GM19193 (cell line): ENCODE measurements around the gene S100PBP.

ENCODE experiments used
- POLR2A ChIP-seq: IDR thresholded peaks from 4 replicates; pipeline ENCODE4 v1.6.1; 2011; ENCODE audit not compliant: insufficient read depth, insufficient read length; ENCODE audit errors: extremely low read depth

The S100PBP gene

DNA sequence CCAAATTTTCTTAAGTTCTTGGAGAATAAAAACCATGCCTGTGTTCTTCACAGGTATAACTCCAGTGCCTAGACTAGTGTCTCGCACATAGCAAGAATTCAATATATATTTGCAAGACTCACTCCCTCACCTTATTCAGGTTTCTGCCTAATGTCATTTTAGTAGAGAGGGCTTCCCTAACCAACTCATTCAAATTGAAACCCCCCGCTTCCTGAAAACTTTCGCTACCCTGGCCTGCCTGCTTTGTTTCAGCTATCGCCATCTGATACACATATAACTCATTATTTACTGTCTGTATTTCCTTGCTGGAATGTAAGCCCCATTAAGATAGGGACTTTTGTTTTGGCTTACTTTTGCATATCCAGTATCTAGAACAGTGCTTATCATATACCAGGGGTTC is 8.9 kb upstream of the S100PBP start:
- no peak for TF ChIP-seq POLR2A

DNA sequence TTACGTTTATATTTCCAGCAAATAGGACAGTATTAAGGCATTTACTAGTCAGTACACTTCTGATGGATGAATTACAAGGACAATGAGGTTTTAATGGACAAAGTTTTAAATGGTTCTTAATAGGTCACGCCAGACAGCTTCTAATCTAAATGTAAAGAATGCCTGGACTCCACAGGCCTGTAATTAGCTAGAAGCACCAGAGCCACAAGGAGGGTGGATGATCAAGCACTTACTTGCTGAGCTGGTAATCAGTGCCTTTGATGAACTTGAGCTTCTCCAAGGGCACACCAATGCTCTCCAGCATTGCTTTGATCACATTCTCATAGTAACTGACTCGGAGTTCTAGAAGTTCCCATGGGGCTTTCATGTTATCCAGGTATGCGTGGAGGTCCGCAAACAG is 7.1 kb upstream of the S100PBP start:
- no peak for TF ChIP-seq POLR2A

DNA sequence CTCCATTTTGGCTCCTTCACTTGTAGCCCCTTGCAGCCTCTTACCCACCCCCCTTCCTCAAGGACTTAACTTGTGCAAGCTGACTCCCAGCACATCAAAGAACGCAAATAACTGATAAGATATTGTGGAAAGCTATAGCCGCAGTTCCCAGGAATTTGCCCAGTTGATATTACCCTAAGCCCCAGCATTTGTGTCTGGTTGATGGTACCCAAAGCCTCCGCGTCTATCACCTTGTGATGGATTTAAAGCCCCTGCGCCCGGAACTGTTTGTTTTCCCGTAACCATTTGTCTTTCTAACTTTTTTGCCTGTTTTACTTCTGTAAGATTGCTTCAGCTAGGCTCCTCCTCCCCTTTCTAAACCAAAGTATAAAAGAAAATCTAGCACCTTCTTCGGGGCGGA is 6.2 kb upstream of the S100PBP start:
- no peak for TF ChIP-seq POLR2A

DNA sequence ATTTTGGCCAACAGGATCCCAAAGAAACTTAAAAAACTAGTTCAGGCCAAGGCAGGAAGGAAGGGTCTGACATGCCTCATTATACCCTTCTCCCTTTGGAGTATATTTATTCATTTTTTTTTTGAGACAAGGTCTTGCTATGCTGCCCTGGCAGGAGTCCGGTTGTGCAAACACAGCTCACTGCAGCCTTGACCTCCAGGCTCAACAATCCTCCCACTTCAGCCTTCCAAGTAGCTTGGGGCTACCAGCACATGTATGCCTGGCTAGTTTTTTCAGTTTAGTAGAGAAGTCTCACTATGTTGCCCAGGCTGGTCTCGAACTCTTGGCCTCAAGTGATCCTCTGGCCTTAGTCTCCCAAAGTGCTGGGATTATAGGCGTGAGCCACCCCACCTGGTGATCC is 5.5 kb upstream of the S100PBP start:
- no peak for TF ChIP-seq POLR2A

DNA sequence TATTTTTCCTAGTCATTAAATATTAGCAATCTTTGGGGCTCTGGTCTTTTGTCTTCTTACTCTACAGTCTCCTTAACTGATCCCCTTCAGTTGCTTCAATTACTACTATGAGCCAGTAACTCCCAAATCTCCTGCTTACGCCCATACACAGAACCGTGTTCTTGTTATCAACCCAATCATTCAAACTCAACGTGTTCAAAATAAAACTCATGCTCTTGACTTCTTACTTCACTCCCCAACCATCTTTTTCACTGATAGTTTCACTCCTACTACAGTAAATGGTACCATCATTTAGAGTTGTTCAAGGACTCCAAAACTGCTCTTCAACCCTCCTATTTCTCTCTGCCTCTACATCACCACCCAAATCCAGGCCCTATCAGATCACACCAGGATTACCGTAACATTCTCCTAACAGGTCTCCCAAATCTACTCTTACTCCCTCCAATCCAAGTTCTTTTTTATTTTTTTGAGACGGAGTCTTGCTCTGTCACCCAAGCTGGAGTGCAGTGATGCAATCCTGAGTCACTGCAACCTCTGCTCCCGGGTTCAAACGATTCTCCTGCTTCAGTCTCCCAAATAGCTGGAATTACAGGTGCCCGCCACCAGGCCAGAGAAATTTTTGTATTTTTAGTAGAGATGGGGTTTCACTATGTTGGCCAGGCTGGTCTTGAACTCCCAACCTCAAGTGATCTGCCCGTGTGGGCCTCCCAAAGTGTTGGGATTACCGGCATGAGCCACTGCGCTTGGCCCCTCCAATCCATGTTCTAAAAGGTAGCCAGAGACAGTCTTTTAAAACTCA is 3.3 kb upstream of the S100PBP start:
- TF ChIP-seq POLR2A: no peak

DNA sequence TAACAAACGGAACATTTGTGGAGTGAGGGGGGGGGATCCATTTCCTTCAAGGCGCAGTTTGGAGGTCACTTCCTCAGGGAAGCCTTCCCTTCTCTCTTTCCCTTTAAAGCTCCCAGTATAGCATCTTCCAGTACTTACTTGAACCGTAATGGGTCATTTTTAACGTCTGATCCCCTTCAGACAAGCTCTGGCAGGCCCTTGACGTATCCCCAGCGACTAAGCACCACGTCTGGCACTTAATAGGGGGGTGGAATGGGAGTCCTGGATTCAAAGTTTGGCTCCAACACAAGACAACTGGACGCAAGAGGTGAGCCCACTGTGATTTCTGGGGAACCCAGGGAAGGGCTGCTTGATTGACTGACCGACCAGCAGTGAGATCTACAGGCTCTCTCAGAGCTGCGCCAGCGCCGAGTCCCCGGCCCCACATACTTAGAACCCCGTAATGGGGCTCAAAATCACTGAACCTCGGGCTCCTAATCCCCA is 736 bp upstream of the S100PBP start:
- no peak for TF ChIP-seq POLR2A

DNA sequence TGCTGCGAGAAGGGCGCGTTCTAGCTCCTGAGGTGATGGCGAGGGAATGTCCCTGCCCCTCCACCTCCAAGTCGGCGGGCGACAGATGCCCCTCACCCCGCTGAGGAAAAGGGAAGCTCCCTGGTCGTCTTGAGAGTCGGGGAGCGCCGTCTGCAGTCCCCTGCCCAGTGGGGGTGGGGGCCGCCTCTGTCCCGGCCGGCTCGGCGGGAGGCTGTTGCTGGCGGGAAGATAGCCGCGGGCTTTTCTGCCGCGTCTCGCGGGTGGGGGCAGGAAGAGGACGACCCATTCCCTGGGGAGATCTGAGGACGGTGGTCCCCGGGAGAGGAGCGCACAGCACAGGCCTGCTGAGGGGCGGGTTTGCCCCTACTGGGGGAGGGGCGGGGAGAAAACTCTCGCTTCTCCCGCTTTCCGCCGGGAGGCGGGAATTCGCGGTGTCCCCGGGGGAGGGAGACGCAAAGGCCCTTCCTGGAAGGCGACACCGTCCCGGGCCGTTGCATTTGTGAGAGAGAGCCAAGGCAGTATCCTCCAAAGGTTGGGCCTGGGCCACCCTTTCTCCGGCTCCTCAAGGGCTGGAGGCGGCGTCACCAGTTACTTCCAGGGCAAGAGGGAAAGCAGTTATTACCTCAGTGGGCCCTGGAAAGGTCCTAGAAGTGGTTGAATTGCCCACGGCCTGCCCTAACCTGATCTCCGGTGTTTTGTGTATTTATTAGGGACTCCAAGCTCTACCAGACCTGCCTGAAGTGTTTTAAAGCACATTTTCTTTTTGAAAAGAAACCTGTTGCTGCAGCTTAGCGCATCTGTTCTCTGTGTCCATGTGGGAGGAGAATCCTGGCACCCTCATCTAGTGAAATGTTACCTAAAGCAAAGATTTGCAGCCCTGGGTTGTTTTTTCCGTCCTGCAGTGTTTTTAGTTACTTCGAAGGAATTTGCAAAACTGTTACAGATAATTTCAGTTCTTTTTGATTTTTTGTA is 648 bp downstream of the S100PBP start:
- peak; percentile 57 for TF ChIP-seq POLR2A

DNA sequence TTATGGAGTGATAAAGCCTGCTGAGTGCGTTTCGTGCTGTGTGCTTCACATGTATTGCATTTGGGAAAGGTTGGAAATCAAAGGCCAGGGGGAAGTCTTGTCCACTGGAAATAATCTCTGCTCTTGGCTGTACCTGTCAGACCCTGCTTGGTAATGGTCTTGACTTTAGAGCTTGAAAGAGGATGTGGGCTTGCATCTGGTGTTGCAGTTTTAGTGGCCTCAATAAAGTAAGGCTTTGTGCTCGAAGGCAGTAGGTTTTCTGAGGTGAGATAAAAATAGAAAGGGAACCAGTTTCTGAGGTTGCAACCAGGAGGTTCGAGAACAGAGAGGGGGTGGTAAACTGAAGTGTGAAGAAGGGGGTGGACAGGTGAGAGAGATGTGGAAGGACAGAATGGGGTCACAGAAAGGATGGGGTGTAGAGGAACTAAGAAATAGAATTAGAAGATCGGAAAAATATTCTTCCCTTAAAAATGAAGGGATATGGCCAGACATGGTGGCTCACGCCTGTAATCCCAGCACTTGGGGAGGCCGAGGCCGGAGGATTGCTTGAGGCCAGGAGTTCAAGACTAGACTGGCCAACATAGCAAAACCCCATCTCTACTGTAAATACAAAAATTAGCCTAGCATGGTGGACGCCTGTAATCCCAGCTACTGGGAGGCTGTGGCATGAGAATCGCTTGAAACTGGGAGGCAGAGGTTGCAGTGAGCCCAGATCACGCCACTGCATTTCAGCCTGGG is 1.5 kb downstream of the S100PBP start:
- no peak for TF ChIP-seq POLR2A

DNA sequence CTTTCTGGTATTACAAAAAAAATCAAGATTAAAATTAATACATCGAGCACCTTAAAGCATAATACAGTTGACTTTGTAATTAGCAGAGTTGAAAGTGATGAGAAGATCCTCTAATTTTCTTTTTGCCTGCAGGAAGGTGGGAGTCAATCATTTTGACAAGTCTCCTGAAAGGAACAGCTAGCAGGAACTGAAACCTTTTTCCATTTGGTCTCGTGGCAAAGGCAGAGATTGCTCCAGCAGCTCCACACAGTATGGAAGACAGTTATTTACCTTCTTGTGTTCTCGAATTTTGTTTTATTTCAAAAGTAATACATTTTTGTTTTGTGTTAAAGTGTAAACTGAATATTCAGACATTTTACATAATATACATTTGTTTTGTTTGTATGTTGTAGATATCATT is 7.7 kb downstream of the S100PBP start:
- no peak for TF ChIP-seq POLR2A

DNA sequence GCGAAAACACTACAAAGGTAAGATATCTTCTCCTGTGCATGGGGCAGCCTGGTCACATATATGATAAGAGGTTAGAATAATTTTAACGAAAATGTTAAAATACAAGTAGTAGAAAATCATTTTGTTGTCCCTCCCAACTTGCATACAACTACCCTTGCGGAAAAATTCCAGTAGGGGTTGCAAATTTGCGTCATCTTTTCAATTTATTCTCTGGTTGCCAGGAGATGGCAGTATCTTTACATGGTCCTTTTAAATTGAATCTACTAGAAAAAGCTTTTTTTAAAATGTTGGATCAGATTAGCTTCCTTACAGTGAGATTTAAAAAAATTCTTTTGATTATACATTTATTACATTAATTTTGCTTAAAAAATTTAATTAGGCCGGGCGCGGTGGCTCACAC is 10.9 kb downstream of the S100PBP start:
- no peak for TF ChIP-seq POLR2A

DNA sequence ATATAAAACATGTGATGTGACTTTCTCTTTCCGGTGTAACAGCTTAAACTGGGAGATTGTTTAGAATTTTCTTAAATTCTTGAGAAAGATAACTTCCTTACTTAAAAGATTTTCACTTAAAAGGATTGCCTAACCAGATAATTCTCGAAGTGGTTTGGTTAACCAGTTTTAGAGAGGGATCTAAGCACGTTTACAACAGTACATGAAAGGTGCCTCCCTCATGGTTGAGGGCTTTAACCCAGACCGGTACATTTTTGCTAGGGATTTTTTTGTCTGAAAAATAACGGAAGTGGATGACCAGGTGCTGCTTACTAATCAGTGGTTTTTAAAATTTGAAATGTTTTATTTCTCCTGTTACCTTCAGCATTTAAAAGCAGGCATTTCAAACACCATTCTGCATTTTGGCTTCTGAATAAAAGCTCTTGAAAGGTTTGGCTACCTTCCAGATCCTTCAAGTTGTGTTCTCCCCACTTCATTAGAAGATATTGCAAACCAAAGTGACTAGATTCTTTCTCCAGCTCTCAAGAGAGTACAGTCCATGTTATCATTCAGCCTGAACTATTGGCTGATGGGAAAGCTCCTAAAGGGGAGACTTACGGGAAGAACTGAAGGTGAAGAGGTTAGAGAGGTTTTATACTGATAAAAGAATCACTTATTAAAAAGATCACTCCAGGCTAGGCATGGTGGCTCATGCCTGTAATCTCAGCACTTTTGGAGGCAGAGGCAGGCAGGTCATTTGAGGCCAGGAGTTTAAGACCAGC is 12.8 kb downstream of the S100PBP start:
- no peak for TF ChIP-seq POLR2A

DNA sequence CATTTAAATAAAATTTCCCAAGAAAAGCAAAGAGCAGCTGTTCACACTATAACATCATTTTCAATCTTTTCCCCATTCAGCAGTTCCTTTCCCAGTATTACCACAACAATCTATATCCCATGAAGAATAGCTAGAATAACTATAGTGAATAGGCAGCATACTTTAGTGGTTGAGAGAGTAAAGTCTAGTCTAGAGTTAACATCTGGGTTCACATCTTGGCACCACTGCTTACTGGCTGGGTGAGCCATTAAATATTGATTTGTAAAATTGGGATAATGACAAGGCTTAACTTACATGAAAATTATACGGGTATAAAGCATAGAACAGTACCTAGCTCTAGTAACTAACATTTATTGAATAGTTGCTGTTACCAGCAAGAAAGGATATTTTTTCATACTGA is 14.4 kb downstream of the S100PBP start:
- TF ChIP-seq POLR2A: no peak

DNA sequence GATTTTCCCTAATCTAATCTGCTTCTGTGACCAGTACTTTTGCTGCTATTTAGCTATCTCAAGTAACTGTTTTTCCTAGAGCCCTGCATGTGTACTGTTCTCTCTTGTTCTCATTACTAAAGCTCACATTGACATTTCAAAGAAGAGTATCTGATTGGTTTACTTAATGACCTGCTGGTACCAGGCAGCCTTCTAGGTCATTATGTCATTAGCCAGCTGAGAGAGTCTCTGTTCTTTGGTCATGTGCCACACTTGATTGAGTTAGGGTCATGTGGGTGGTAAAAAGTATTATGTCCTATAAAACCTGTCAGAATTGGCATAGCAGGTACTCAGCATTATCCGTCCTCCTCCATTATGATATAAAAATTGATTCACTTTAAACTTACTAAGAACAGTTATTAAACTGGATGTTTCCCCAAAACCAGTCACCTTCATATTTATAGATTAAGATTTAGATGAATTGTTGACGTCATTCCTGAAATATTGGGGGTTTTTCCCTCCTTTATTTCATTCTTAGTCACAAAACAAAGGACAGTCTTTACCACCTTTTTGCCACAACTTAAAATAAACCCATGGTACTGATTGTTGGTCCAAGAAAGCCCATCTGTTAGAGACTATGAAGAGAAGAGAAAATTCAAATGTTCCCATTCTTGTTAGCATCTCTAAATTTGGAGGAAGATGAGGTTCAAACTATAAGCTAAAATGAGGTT is 31.1 kb downstream of the S100PBP start:
- no peak for TF ChIP-seq POLR2A
